ENCODE data around the gene CHAF1A. TPM values are rescaled to one million over a fixed set of nuclear protein-coding genes. Genes with fewer than 3 reads are reported as not detected.

The CHAF1A gene
- polyA plus RNA-seq, 4 donors = 19.8 to 28.9 (median 22.3) TPM

- DNase-seq (ENCODE audit: low read depth in 4 of 4, low spot score in 2 of 4) = no peak
Measured at GRCh38 chr19:4376991-4377781, 25.3 kb upstream of the CHAF1A start.

GRCh38 chr19:4378886-4379285 lies 23.6 kb upstream of the CHAF1A start:
- no peak for DNase-seq (ENCODE audit: low read depth in 4 of 4, low spot score in 2 of 4)

- DNase-seq (ENCODE audit: low read depth in 4 of 4, low spot score in 2 of 4) = no peak
Measured at GRCh38 chr19:4379383-4380253, 22.8 kb upstream of the CHAF1A start.

GRCh38 chr19:4380254-4380727 lies 22.1 kb upstream of the CHAF1A start:
- no peak for DNase-seq (ENCODE audit: low read depth in 4 of 4, low spot score in 2 of 4)

- DNase-seq (ENCODE audit: low read depth in 4 of 4, low spot score in 2 of 4) = no peak
Measured at GRCh38 chr19:4385291-4386040, 17.0 kb upstream of the CHAF1A start.

GRCh38 chr19:4386041-4386782 lies 16.2 kb upstream of the CHAF1A start:
- DNase-seq (ENCODE audit: low read depth in 4 of 4, low spot score in 2 of 4) = no peak

GRCh38 chr19:4388337-4389063 lies 13.9 kb upstream of the CHAF1A start:
- no peak for DNase-seq (ENCODE audit: low read depth in 4 of 4, low spot score in 2 of 4)

GRCh38 chr19:4389064-4389375 lies 13.4 kb upstream of the CHAF1A start:
- no peak for DNase-seq (ENCODE audit: low read depth in 4 of 4, low spot score in 2 of 4)

GRCh38 chr19:4389511-4390016 lies 12.9 kb upstream of the CHAF1A start:
- DNase-seq (ENCODE audit: low read depth in 4 of 4, low spot score in 2 of 4) = no peak

- DNase-seq (ENCODE audit: low read depth in 4 of 4, low spot score in 2 of 4) = no peak
Measured at GRCh38 chr19:4390017-4390566, 12.3 kb upstream of the CHAF1A start.

- DNase-seq (ENCODE audit: low read depth in 4 of 4, low spot score in 2 of 4) = no peak
Measured at GRCh38 chr19:4390567-4391305, 11.7 kb upstream of the CHAF1A start.

- DNase-seq (ENCODE audit: low read depth in 4 of 4, low spot score in 2 of 4) = no peak
Measured at GRCh38 chr19:4391306-4391693, 11.1 kb upstream of the CHAF1A start.

- DNase-seq (ENCODE audit: low read depth in 4 of 4, low spot score in 2 of 4) = no peak
Measured at GRCh38 chr19:4391701-4392483, 10.5 kb upstream of the CHAF1A start.

GRCh38 chr19:4393947-4394590 lies 8.4 kb upstream of the CHAF1A start:
- DNase-seq (ENCODE audit: low read depth in 4 of 4, low spot score in 2 of 4) = no peak

- DNase-seq (ENCODE audit: low read depth in 4 of 4, low spot score in 2 of 4) = no peak
Measured at GRCh38 chr19:4396949-4397783, 5.3 kb upstream of the CHAF1A start.

- DNase-seq (ENCODE audit: low read depth in 4 of 4, low spot score in 2 of 4) = no peak
Measured at GRCh38 chr19:4399812-4400134, 2.7 kb upstream of the CHAF1A start.
